H1 (cell line): ENCODE measurements around the gene ARNT2. TPM values are rescaled to one million over a fixed set of nuclear protein-coding genes. Genes with fewer than 3 reads are reported as not detected.

Source experiments
- ASH2L ChIP-seq: fragments of 200-600, 300-600 bp; sonication (generic); IDR thresholded peaks from one replicate; pipeline ENCODE4 v1.7.1; 2017; ENCODE audit warnings: low read length
- CHD2 ChIP-seq: IDR thresholded peaks from 2 replicates; pipeline ENCODE4 v1.6.1; 2012; ENCODE audit warnings: low read length, improper control_type of control experiment
- CHD7 ChIP-seq: fragments of 300-600 bp; sonication (generic); IDR thresholded peaks from 2 replicates; pipeline ENCODE4 v1.7.1; 2012; ENCODE audit warnings: low read length, moderate library complexity, mild to moderate bottlenecking, inconsistent platforms; ENCODE audit not compliant: insufficient replicate concordance
- EGR1 ChIP-seq: IDR thresholded peaks from 2 replicates; pipeline ENCODE4 v1.6.1; 2011; ENCODE audit warnings: low read depth, low read length, borderline replicate concordance
- GABPA ChIP-seq: IDR thresholded peaks from 2 replicates; pipeline ENCODE4 v1.6.1; 2011; ENCODE audit warnings: mild to moderate bottlenecking, low read length, moderate library complexity, borderline replicate concordance; ENCODE audit not compliant: insufficient read depth
- KDM1A ChIP-seq: fragments of 200-600, 300-600 bp; sonication (generic); IDR thresholded peaks from 2 replicates; pipeline ENCODE4 v1.7.1; 2016; ENCODE audit warnings: mild to moderate bottlenecking, low read length, borderline replicate concordance
- POLR2A ChIP-seq, 2 experiments: IDR thresholded peaks; 1 replicate in 1 of 2; 2 replicates in 1 of 2; pipeline ENCODE4 v1.6.1; 2011; ENCODE audit warnings: low read depth in 2 of 2, low read length in 2 of 2, mild to moderate bottlenecking in 2 of 2; ENCODE audit errors: control extremely low read depth in 1 of 2
- POLR2AphosphoS5 ChIP-seq: IDR thresholded peaks from 2 replicates; pipeline ENCODE4 v1.6.1; 2011; ENCODE audit warnings: low read depth, low read length
- POU5F1 ChIP-seq: IDR thresholded peaks from 2 replicates; pipeline ENCODE4 v1.6.1; 2011; ENCODE audit warnings: low read depth, mild to moderate bottlenecking, low read length, moderate library complexity
- RAD21 ChIP-seq, 2 experiments: IDR thresholded peaks in 1 of 2; conservative IDR thresholded peaks in 1 of 2; 2 replicates each; pipeline ENCODE4 v1.6.1; 2011; ENCODE audit warnings: low read depth in 2 of 2, low read length in 2 of 2, improper control_type of control experiment in 1 of 2, inconsistent platforms in 1 of 2, mild to moderate bottlenecking in 1 of 2, moderate library complexity in 1 of 2
- TEAD4 ChIP-seq: IDR thresholded peaks from 2 replicates; pipeline ENCODE4 v1.6.1; 2012; ENCODE audit warnings: low read depth, low read length, inconsistent platforms, mixed read lengths
- polyA plus RNA-seq, 7 experiments: library from polyadenylated mRNA; depleted of rRNA in 3 of 7; stranded (reverse) in 5 of 7; unstranded in 2 of 7; fragments of >200 nt in 5 of 7; fragments of 200-250 nt in 2 of 7; gene quantifications; 1 replicate in 5 of 7; 2 replicates in 1 of 7; 4 replicates in 1 of 7; pipeline versions ENCODE4 v1.2.1 to v1.2.3, GENCODE V29; 2011 to 2013; ENCODE audit warnings: missing spikeins in 2 of 7, mixed read lengths in 2 of 7
- total RNA-seq: library from RNA; stranded (reverse); fragmentation: NEBNext Ultra II Directional; extraction: Animal tissue kit (Norgen Biotek cat#: 25700); gene quantifications from 2 replicates; pipeline ENCODE4 v1.2.1, GENCODE V29; 2021

Gene ARNT2
- total and polyA plus RNA-seq, 2 of the 8 experiments (the other 6 are each of a cell fraction or from before 2014, with no cell fraction given) = 9.5 to 14.6 TPM

DNA sequence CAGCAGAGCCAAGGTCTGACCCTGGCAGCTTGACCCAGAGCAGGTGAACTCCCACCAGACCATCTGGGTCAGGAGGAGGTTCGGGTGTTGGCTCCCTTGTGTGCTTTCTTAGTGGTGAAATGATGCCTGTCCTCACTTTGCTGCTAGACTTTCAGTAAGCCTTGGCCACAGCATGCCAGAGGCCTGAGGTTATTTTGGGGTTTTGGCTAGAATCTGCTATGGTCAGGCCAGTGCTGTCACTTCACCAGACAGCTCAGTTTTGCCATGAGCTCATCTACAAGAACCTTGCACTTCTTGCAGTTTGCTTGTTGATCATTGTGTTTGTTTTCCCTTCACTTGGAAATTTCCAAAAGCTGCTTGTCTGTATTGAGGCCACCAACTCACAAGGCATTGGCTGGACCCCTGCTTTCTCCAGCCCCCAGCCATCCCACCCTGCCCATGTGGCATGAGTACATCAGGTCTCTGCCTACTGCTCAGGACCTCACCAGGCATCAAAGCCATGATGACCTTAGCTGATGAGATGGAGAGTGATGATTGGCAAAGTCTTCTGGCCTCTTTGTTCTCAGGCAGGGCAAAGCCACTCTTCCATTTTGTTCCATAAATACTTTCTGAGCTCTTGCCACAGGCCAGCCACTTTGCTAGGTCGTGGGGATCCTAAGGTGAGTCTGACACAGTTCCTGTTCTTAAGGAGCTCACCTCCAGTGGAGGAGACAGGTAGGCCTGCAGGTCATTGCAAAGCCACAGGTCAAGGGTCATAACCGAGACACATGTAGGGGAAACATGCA, 122.6 kb downstream of the ARNT2 start (continued):
- no peak for TF ChIP-seq CHD7
- TF ChIP-seq RAD21 (IDR thresholded peaks at IDR 0.05 in 1 of 2, conservative IDR thresholded peaks at IDR 0.05 in 1 of 2; ENCODE audit: low read depth in 2 of 2, low read length in 2 of 2) = no peak
- TF ChIP-seq CHD2 = no peak
- TF ChIP-seq KDM1A = no peak
- no peak for TF ChIP-seq TEAD4
- TF ChIP-seq GABPA = no peak
- TF ChIP-seq ASH2L = no peak
- no peak for TF ChIP-seq POLR2AphosphoS5
- no peak for TF ChIP-seq EGR1
- TF ChIP-seq POU5F1 = no peak
- TF ChIP-seq POLR2A (IDR thresholded peaks at IDR 0.05; ENCODE audit: control extremely low read depth in 1 of 2, low read depth in 2 of 2, low read length in 2 of 2) = no peak
